Measurements from ENCODE around the gene SWT1.
A peak's percentile ranks its signal among the peaks of the same experiment; 100 is the strongest.

- peak; percentile 99 for TF ChIP-seq POLR2AphosphoS5 (IDR thresholded peaks at IDR 0.05)
- TF ChIP-seq, protein P1, sequence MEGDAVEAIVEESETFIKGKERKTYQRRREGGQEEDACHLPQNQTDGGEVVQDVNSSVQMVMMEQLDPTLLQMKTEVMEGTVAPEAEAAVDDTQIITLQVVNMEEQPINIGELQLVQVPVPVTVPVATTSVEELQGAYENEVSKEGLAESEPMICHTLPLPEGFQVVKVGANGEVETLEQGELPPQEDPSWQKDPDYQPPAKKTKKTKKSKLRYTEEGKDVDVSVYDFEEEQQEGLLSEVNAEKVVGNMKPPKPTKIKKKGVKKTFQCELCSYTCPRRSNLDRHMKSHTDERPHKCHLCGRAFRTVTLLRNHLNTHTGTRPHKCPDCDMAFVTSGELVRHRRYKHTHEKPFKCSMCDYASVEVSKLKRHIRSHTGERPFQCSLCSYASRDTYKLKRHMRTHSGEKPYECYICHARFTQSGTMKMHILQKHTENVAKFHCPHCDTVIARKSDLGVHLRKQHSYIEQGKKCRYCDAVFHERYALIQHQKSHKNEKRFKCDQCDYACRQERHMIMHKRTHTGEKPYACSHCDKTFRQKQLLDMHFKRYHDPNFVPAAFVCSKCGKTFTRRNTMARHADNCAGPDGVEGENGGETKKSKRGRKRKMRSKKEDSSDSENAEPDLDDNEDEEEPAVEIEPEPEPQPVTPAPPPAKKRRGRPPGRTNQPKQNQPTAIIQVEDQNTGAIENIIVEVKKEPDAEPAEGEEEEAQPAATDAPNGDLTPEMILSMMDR (IDR thresholded peaks at IDR 0.05), result no peak
These were observed at the start of gene SWT1, which contains the start of gene TRMT1L for GRCh38 chr1:185156854-185157598.

Measured in prostate gland (tissue), 2 donors.